ENCODE results near the gene SEC16B.

Gene SEC16B

GRCh38 chr1:177965293-177965692, 4.6 kb downstream of the SEC16B start:
- Histone ChIP-seq H3K27me3 (replicated peaks) (no peaks in the 10 kb centered on the region), H3K27ac (no peak overlapping the region), H3K4me3 (ENCODE audit: low read depth, low read length) (no peak overlapping the region), H3K36me3 (replicated peaks) (no peaks in the 10 kb centered on the region)
- in situ Hi-C loops (cut with HindIII; ENCODE audit: low pct_ligation_motif_present, low sequenced_read_pairs) = no loop called here
- DNase-seq = no peak
- TF ChIP-seq CTCF (IDR thresholded peaks at IDR 0.05; ENCODE audit: low read depth, low read length, missing control alignments) = no peak

GRCh38 chr1:177964336-177964735, 5.5 kb downstream of the SEC16B start:
- DNase-seq = no peak
- H3K27me3 ChIP-seq (replicated peaks) = no peaks in the 10 kb centered on the region
- no peak overlapping the region for H3K27ac ChIP-seq
- TF ChIP-seq CTCF (IDR thresholded peaks at IDR 0.05; ENCODE audit: low read depth, low read length, missing control alignments) = no peak
- in situ Hi-C loops (cut with HindIII; ENCODE audit: low pct_ligation_motif_present, low sequenced_read_pairs) = no loop called here
- no peak overlapping the region for H3K4me3 ChIP-seq (ENCODE audit: low read depth, low read length)
- H3K36me3 ChIP-seq (replicated peaks) = no peaks in the 10 kb centered on the region

GRCh38 chr1:177960939-177961622, 8.8 kb downstream of the SEC16B start:
- no peak for TF ChIP-seq CTCF (IDR thresholded peaks at IDR 0.05; ENCODE audit: low read depth, low read length, missing control alignments)
- no peaks in the 10 kb centered on the region for H3K36me3 ChIP-seq (replicated peaks)
- no peaks in the 10 kb centered on the region for H3K27me3 ChIP-seq (replicated peaks)
- no peak overlapping the region for H3K27ac ChIP-seq
- H3K4me3 ChIP-seq (ENCODE audit: low read depth, low read length) = no peak overlapping the region
- in situ Hi-C loops (cut with HindIII; ENCODE audit: low pct_ligation_motif_present, low sequenced_read_pairs) = no loop called here
- DNase-seq = no peak

- H3K27me3 ChIP-seq (replicated peaks) = no peaks in the 10 kb centered on the region
- H3K27ac ChIP-seq = no peak overlapping the region
- no peaks in the 10 kb centered on the region for H3K36me3 ChIP-seq (replicated peaks)
- H3K4me3 ChIP-seq (ENCODE audit: low read depth, low read length) = no peak overlapping the region
- peak; percentile 59 for TF ChIP-seq CTCF (IDR thresholded peaks at IDR 0.05; ENCODE audit: low read depth, low read length, missing control alignments)
- in situ Hi-C loops (cut with HindIII; ENCODE audit: low pct_ligation_motif_present, low sequenced_read_pairs) = no loop called here
- DNase-seq = peak; percentile 40
Measured at GRCh38 chr1:177959811-177960515, 9.9 kb downstream of the SEC16B start.

- H3K36me3 ChIP-seq (replicated peaks) = no peaks in the 10 kb centered on the region
- no peak for DNase-seq
- no peaks in the 10 kb centered on the region for H3K27me3 ChIP-seq (replicated peaks)
- in situ Hi-C loops (cut with HindIII; ENCODE audit: low pct_ligation_motif_present, low sequenced_read_pairs) = no loop called here
- no peak for TF ChIP-seq CTCF (IDR thresholded peaks at IDR 0.05; ENCODE audit: low read depth, low read length, missing control alignments)
- no peak overlapping the region for H3K4me3 ChIP-seq (ENCODE audit: low read depth, low read length)
- no peak overlapping the region for H3K27ac ChIP-seq
Measured at GRCh38 chr1:177958092-177958491, 11.8 kb downstream of the SEC16B start.

Data from brain microvascular endothelial cell (primary cell).